HAP-1 (cell line): Measurements from ENCODE around the gene UBL7.
"Not testable (repeated sequence)": the region's sequence is repeated elsewhere in the genome, so short reads cannot be mapped to it uniquely, and the experiment has no call there.

Experiments
- DNase-seq, 2 experiments: peaks; one replicate each; pipeline ENCODE4 v3.0.0-alpha.2; 2016 to 2020; ENCODE audit warnings: low spot score in 2 of 2
- H3K27me3 ChIP-seq: fragments of 250-450 bp; sonication (Bioruptor Pico); 2 replicates; pipeline ENCODE4 v1.5.1; 2020; ENCODE audit warnings: low read depth, mild to moderate bottlenecking, moderate library complexity
- H3K36me3 ChIP-seq: fragments of 250-450 bp; sonication (Bioruptor Pico); replicated peaks from 2 replicates; pipeline ENCODE4 v1.5.1; 2020; ENCODE audit warnings: mild to moderate bottlenecking
- H3K4me1 ChIP-seq: fragments of 250-450 bp; sonication (Bioruptor Pico); 2 replicates; pipeline ENCODE4 v1.5.1; 2020; ENCODE audit warnings: mild to moderate bottlenecking
- H3K4me3 ChIP-seq: fragments of 250-450 bp; sonication (Bioruptor Pico); 2 replicates; pipeline ENCODE4 v1.5.1; 2020; ENCODE audit warnings: mild to moderate bottlenecking, moderate library complexity
- H3K9me3 ChIP-seq: fragments of 250-450 bp; sonication (Bioruptor Pico); 2 replicates; pipeline ENCODE4 v1.5.1; 2020; ENCODE audit warnings: mild to moderate bottlenecking, moderate library complexity
- in situ Hi-C: fragments of 300-500 bp; cut with MboI; formaldehyde crosslinking; loops from 3 replicates; pipeline ENCODE4 v1.14.3; 2020; ENCODE audit warnings: low sequenced_read_pairs, inconsistent platforms, mixed read lengths

The UBL7 gene

GRCh38 chr15:74482661-74483060, 21.7 kb upstream of the UBL7 start:
- H3K27me3 ChIP-seq: no peaks in the 10 kb centered on the region
- H3K36me3 ChIP-seq: no peaks in the 10 kb centered on the region
- no peaks in the 10 kb centered on the region; the same call in 1 of the 2 replicates for H3K9me3 ChIP-seq
- in situ Hi-C loops: loop anchor here (10.0 kb wide), 1 partner anchor 98 kb away; no protein-coding TSS in a partner anchor
- no peak overlapping the region for H3K4me3 ChIP-seq
- peak; percentile 84 to 100 for DNase-seq
- peaks cover 11% of the 10 kb centered on the region for H3K4me1 ChIP-seq

GRCh38 chr15:74480364-74480763, 19.4 kb upstream of the UBL7 start:
- in situ Hi-C loops: loop anchor here (10.0 kb wide), 1 partner anchor 96 kb away; no protein-coding TSS in a partner anchor
- not testable (repeated sequence) for H3K36me3 ChIP-seq, DNase-seq, H3K4me3 ChIP-seq, H3K9me3 ChIP-seq, H3K27me3 ChIP-seq
- peaks cover 11% of the 10 kb centered on the region for H3K4me1 ChIP-seq

GRCh38 chr15:74471621-74472020, 10.7 kb upstream of the UBL7 start:
- H3K4me3 ChIP-seq, H3K9me3 ChIP-seq, H3K27me3 ChIP-seq, DNase-seq, H3K4me1 ChIP-seq, in situ Hi-C loops: not testable (repeated sequence)
- peaks cover 10% of the 10 kb centered on the region for H3K36me3 ChIP-seq

GRCh38 chr15:74470631-74471395, 9.9 kb upstream of the UBL7 start:
- Histone ChIP-seq H3K27me3 (no peaks in the 10 kb centered on the region), H3K36me3 (peaks cover 10% of the 10 kb centered on the region), H3K4me3 (no peak overlapping the region), H3K9me3 (no peaks in the 10 kb centered on the region), H3K4me1 (no peaks in the 10 kb centered on the region)
- no peak for DNase-seq
- in situ Hi-C loops: no loop called here

- Histone ChIP-seq H3K4me1 (peaks cover 3% of the 10 kb centered on the region), H3K4me3 (no peak overlapping the region), H3K27me3 (no peaks in the 10 kb centered on the region), H3K9me3 (peaks cover 4% of the 10 kb centered on the region), H3K36me3 (peaks cover 13% of the 10 kb centered on the region)
- in situ Hi-C loops: loop anchor here (10.0 kb wide), 1 partner anchor 66 kb away; no protein-coding TSS in a partner anchor
- DNase-seq: no peak
Observed at GRCh38 chr15:74468341-74469032, 7.5 kb upstream of the UBL7 start.

- Histone ChIP-seq H3K4me3 (no peak overlapping the region), H3K9me3 (peaks cover 4% of the 10 kb centered on the region), H3K27me3 (no peaks in the 10 kb centered on the region), H3K36me3 (peaks cover 4% of the 10 kb centered on the region), H3K4me1 (peaks cover 11% of the 10 kb centered on the region)
- DNase-seq: no peak
- in situ Hi-C loops: loop anchor here (10.0 kb wide), 1 partner anchor 68 kb away; no protein-coding TSS in a partner anchor
Observed at GRCh38 chr15:74466570-74466969, 5.6 kb upstream of the UBL7 start.

GRCh38 chr15:74464897-74465296, 3.9 kb upstream of the UBL7 start:
- no peaks in the 10 kb centered on the region for H3K27me3 ChIP-seq
- H3K4me3 ChIP-seq: no peak overlapping the region
- peaks cover 13% of the 10 kb centered on the region for H3K4me1 ChIP-seq
- H3K9me3 ChIP-seq: peaks cover 4% of the 10 kb centered on the region
- H3K36me3 ChIP-seq: peaks cover 3% of the 10 kb centered on the region
- no peak for DNase-seq
- in situ Hi-C loops: loop anchor here (10.0 kb wide), 1 partner anchor 70 kb away; no protein-coding TSS in a partner anchor

- Histone ChIP-seq H3K9me3 (peaks cover 4% of the 10 kb centered on the region), H3K36me3 (peaks cover 3% of the 10 kb centered on the region), H3K4me3 (no peak overlapping the region), H3K27me3 (no peaks in the 10 kb centered on the region), H3K4me1 (peaks cover 13% of the 10 kb centered on the region)
- no peak for DNase-seq
- in situ Hi-C loops: loop anchor here (10.0 kb wide), 1 partner anchor 71 kb away; no protein-coding TSS in a partner anchor
Observed at GRCh38 chr15:74464216-74464615, 3.3 kb upstream of the UBL7 start.

GRCh38 chr15:74463634-74464033, 2.7 kb upstream of the UBL7 start:
- peaks cover 4% of the 10 kb centered on the region for H3K9me3 ChIP-seq
- no peak for DNase-seq
- H3K4me1 ChIP-seq: peaks cover 13% of the 10 kb centered on the region
- H3K27me3 ChIP-seq: no peaks in the 10 kb centered on the region
- in situ Hi-C loops: loop anchor here (10.0 kb wide), 1 partner anchor 71 kb away; no protein-coding TSS in a partner anchor
- peaks cover 3% of the 10 kb centered on the region for H3K36me3 ChIP-seq
- H3K4me3 ChIP-seq: no peak overlapping the region

- in situ Hi-C loops: loop anchor here (10.0 kb wide), 1 partner anchor 73 kb away; no protein-coding TSS in a partner anchor
- no peaks in the 10 kb centered on the region for H3K27me3 ChIP-seq
- peaks cover 4% of the 10 kb centered on the region for H3K9me3 ChIP-seq
- peaks cover 15% of the 10 kb centered on the region for H3K4me1 ChIP-seq
- peak; percentile 65 to 87 for DNase-seq
- peak overlapping the region; percentile 54 for H3K4me3 ChIP-seq
- H3K36me3 ChIP-seq: peaks cover 3% of the 10 kb centered on the region
Observed at GRCh38 chr15:74461847-74462511, 1.0 kb upstream of the UBL7 start.

GRCh38 chr15:74460298-74460697, 662 bp downstream of the UBL7 start:
- peaks cover 25% of the 10 kb centered on the region for H3K4me1 ChIP-seq
- H3K9me3 ChIP-seq: peaks cover 4% of the 10 kb centered on the region
- peak overlapping the region; percentile 54 for H3K4me3 ChIP-seq
- in situ Hi-C loops: loop anchor here (10.0 kb wide), 1 partner anchor 75 kb away; no protein-coding TSS in a partner anchor
- no peak for DNase-seq
- no peaks in the 10 kb centered on the region for H3K27me3 ChIP-seq
- H3K36me3 ChIP-seq: peaks cover 11% of the 10 kb centered on the region

GRCh38 chr15:74459798-74460197, 1.2 kb downstream of the UBL7 start:
- not testable (repeated sequence) for H3K9me3 ChIP-seq, H3K36me3 ChIP-seq, DNase-seq, H3K4me3 ChIP-seq, H3K27me3 ChIP-seq
- peaks cover 30% of the 10 kb centered on the region for H3K4me1 ChIP-seq
- in situ Hi-C loops: loop anchor here (10.0 kb wide), 1 partner anchor 75 kb away; no protein-coding TSS in a partner anchor

- in situ Hi-C loops: no loop called here
- Histone ChIP-seq H3K9me3 (no peaks in the 10 kb centered on the region), H3K27me3 (no peaks in the 10 kb centered on the region), H3K36me3 (peaks cover 20% of the 10 kb centered on the region), H3K4me3 (no peak overlapping the region), H3K4me1 (peaks cover 41% of the 10 kb centered on the region)
- peak; percentile 42 to 44 for DNase-seq
Observed at GRCh38 chr15:74458473-74458872, 2.5 kb downstream of the UBL7 start.
